GM18507 (cell line): ENCODE data around the gene ARL6IP1.
"Not testable (repeated sequence)": the region's sequence is repeated elsewhere in the genome, so short reads cannot be mapped to it uniquely, and the experiment has no call there.

Experiments used
- DNase-seq: peaks from one replicate; pipeline ENCODE4 v3.0.0; 2011; ENCODE audit warnings: low read depth; ENCODE audit not compliant: insufficient read length; ENCODE audit errors: extremely low spot score
- FAIRE-seq: peaks from 2 replicates; lab custom pipeline; 2011; peaks lifted over from hg19 to GRCh38; lab: Jason Lieb, UNC

The ARL6IP1 gene

DNA sequence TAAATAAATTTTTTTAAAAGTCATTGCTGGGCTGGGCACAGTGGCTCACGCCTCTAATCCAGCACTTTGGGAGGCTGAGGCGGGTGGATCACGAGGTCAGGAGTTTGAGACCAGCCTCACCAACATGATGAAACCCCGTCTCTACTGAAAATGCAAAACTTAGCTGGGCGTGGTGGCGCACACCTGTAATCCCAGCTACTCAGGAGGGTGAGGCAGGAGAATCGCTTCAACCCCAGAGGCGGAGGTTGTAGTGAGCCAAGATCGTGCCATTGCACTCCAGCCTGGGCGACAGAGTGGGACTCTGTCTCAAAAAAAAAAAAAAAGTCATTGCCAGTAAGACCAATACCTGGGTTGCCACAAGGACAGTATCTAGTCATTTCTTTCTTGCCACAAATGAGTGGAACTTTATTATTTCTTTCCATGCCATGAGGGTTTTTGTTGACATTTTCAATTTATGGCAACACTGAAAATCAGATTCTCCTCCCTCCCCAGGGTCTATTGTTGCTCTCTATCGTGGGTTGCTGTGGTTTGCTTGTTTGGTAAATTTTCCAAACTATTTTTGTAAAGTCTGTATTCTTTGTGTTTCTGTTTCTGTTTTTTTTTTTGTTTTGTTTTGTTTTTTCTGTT is 30.9 kb downstream of the ARL6IP1 start:
- not testable (repeated sequence) for FAIRE-seq, DNase-seq

DNA sequence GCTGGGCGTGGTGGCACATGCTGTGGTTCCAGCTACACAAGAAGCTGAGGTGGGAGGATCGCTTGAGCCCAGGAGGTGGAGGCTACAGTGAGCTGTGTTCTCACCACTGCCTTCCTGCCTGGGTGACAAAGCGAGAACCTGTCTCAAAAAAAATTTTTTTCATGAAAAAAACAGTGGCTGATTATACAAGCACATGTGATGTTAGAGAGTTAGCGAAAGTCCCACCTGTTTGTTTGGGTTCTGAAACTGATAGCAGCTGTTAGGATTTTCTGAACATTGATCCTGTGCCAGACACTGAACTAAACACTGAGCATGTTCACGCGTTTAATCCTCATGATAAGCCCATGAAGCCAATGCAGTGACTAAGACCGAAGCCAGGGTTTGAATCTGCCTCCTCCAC is 34.1 kb downstream of the ARL6IP1 start:
- DNase-seq = not testable (repeated sequence)
- FAIRE-seq = peak; percentile 73

DNA sequence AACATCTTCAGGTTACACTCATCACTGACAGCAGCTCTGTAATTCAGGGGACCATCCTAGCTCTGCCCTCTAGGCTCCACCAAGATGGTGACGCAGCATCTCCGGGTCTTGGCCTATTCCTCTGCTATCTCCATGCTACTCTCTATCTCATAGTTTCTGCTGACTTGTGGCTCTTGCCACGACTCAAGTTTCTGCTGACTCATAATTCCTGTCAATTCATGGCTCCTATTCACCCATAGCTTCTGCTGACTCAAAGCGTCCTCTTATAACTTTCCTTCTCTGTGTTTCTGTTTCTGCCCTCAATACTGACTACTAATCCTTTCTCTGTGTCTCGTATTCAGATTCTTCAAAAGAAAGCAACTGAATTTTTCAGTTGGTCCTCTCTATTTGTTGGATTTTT is 38.6 kb downstream of the ARL6IP1 start:
- peak; percentile 78 for FAIRE-seq
- not testable (repeated sequence) for DNase-seq

DNA sequence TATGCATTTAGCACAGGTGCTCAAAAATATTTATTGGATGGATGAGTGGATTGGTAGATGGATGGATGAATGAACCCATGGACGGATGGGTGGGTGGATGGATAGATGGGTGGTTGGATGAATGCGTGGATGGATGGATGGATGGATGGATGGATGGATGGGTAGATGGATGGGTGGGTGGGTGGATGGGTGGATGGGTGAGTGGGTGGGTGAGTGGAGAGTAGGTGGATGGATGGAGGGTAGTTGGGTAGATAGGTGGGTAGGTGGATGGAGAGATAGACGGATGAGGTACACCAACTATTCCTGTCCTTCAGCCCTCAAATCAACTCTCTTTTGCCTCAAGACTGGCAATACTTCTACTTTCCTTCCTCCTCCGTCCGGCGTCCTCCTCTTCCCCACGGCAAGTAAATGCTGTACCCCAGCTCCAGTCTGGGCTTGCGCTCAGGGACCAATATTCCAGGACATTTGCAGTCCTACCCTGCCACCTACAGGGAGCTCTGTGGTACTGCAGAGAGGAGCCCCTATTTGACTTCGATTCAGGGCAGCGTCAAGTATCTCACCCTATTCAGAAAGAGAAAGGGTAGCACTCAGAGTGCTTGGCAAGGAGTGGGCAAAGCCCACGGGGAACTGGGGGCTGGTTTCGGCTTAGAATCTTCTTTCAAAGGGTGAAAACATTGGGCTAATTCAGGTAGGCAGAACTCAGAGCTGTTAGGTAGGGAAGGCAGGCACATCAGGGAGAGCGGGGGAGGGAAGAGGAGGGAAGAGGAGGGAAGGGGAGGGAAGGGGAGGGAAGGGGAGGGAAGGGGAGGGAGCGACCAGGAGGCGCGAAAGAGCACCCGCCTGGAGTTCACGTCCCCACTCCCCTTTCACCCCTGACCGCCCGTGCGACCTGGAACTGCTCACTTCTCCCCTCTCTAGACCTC is 41.5 kb downstream of the ARL6IP1 start:
- FAIRE-seq = peak; percentile 96
- DNase-seq = not testable (repeated sequence)

DNA sequence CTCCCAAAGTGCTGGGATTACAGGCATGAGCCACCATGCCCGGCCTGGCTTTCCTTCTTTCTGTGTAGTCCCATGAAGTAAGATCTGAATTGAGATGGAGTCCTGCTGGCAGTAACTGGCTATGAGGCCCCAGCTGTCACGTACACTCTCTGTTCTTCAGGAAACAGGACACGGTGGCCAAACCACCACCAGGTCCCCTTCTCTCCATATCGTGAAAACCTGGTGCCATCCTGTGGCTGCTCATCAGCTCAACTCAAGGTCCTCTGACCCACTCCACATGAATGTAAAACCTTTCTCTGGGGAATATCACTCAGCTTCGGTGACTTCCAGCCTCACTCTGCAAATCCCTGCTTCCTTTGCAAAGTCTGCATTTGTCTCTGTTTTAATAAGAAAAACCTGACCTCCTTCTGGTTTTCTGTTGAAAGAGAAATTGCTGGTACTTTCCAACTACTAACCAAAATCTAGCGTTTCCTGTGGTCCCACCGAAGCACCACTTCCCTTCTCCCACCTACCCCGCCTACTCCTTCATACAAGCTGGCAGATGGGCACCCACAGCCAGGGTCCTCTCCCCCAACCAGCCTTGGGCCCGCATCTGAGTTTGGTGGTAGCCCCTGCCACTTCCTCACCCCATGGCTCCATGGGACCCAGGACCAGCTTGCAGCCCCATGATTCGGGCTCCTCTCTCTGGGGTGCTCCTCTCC is 43.2 kb downstream of the ARL6IP1 start:
- peak; percentile 90 for FAIRE-seq
- DNase-seq = not testable (repeated sequence)

DNA sequence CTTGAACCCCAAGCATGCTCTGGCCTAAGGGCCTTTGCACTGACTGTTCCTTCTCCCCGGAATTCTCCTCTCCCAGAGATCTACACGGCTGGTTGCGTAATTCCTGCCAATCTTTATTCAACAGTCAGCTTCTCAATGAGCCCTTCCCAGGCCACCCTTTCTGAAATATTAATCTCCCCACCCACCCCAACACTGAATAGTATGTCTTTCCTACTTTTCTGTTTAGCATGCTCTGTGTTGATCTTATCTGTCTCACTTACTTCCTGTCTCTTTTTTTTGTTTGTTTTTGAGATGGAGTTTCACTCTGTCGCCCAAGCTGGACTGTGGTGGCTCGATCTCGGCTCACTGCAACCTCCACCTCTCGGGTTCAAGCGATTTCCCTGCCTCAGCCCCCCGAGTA is 44.7 kb downstream of the ARL6IP1 start:
- DNase-seq, FAIRE-seq: not testable (repeated sequence)

DNA sequence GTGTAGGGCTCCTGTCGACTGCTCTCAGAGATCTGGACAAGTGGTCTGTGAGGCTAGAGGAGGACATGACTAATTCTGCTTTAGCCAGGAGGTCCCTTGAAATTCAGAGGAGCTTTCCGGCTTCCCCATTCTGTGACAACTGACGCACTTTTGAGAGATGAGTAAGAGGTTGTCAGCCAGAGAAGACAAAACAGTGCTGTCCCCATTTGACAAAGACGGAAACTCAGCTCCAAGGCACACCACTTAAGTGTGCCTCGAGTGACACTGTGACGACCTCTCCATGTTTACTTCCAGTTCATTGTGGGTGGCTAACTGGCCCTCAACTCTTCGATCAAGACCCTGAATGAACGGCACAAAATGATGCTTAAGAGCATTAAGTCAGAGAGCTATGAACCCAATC is 58.5 kb downstream of the ARL6IP1 start:
- not testable (repeated sequence) for FAIRE-seq, DNase-seq
